ENCODE results near the gene OTUD1.

The OTUD1 gene

GRCh38 chr10:23472181-23472580 lies 33.3 kb downstream of the OTUD1 start:
- DNase-seq: no peak

- DNase-seq: no peak
Measured at GRCh38 chr10:23474081-23474480, 35.2 kb downstream of the OTUD1 start.

GRCh38 chr10:23474626-23475025 lies 35.8 kb downstream of the OTUD1 start:
- no peak for DNase-seq

GRCh38 chr10:23478570-23478969 lies 39.7 kb downstream of the OTUD1 start:
- DNase-seq: no peak

- DNase-seq: no peak
Measured at GRCh38 chr10:23479798-23480473, 41.1 kb downstream of the OTUD1 start.

GRCh38 chr10:23481363-23481961 lies 42.6 kb downstream of the OTUD1 start:
- DNase-seq: no peak

- no peak for DNase-seq
Measured at GRCh38 chr10:23490115-23490514, 51.2 kb downstream of the OTUD1 start.
